Activated CD8-positive, alpha-beta T cell treated with anti-CD3 and anti-CD28 coated beads, Interleukin-2, amount 10 ng/mL, durations not matched to agents 7 days and 5 days (primary cell): ENCODE data around the gene C2orf72. TPM values are rescaled to one million over a fixed set of nuclear protein-coding genes. Genes with fewer than 3 reads are reported as not detected.
"Not testable (repeated sequence)": the region's sequence is repeated elsewhere in the genome, so short reads cannot be mapped to it uniquely, and the experiment has no call there.

ENCODE experiments used
- ATAC-seq: fragments of 150-1000 bp; cut with Tn5 transposase; one replicate; pipeline ENCODE4 v1.10.0; 2021; ENCODE audit warnings: moderate library complexity
- CTCF ChIA-PET: fragments of 350-600 bp; sonication (Branson Sonifier 250); formaldehyde crosslinking; loops from one replicate; lab custom pipeline; 2021; ENCODE audit warnings: antibody characterized with exemption; lab: Charles Lee
- POLR2A ChIA-PET: fragments of 350-600 bp; sonication (Branson Sonifier 250); formaldehyde crosslinking; loops from one replicate; lab custom pipeline; 2021; ENCODE audit warnings: antibody characterized with exemption; lab: Charles Lee
- DNase-seq: peaks from one replicate; pipeline ENCODE4 v3.0.0-alpha.2; 2020
- H3K27ac Mint-ChIP-seq: one replicate; pipeline ENCODE4 v1.8.0; 2021; ENCODE audit warnings: mild to moderate bottlenecking, mixed read lengths
- H3K27me3 Mint-ChIP-seq: one replicate; pipeline ENCODE4 v1.8.0; 2021; ENCODE audit warnings: low read depth, mixed read lengths
- H3K36me3 Mint-ChIP-seq: one replicate; pipeline ENCODE4 v1.8.0; 2021; ENCODE audit warnings: low read depth, mixed read lengths
- H3K4me1 Mint-ChIP-seq: one replicate; pipeline ENCODE4 v1.8.0; 2021; ENCODE audit warnings: low read depth, mixed read lengths
- H3K4me3 Mint-ChIP-seq: one replicate; pipeline ENCODE4 v1.8.0; 2021; ENCODE audit warnings: mild to moderate bottlenecking, mixed read lengths
- H3K9me3 Mint-ChIP-seq: one replicate; pipeline ENCODE4 v1.8.0; 2022; ENCODE audit warnings: mixed read lengths; ENCODE audit not compliant: insufficient read depth
- total RNA-seq, 2 experiments: library from RNA; stranded (reverse); gene quantifications; one replicate each; pipeline ENCODE4 v1.2.3, GENCODE V29; 2021

C2orf72 gene
- total RNA-seq, 2 experiments from 2014 or later: 0.16 to 0.34 TPM

DNA sequence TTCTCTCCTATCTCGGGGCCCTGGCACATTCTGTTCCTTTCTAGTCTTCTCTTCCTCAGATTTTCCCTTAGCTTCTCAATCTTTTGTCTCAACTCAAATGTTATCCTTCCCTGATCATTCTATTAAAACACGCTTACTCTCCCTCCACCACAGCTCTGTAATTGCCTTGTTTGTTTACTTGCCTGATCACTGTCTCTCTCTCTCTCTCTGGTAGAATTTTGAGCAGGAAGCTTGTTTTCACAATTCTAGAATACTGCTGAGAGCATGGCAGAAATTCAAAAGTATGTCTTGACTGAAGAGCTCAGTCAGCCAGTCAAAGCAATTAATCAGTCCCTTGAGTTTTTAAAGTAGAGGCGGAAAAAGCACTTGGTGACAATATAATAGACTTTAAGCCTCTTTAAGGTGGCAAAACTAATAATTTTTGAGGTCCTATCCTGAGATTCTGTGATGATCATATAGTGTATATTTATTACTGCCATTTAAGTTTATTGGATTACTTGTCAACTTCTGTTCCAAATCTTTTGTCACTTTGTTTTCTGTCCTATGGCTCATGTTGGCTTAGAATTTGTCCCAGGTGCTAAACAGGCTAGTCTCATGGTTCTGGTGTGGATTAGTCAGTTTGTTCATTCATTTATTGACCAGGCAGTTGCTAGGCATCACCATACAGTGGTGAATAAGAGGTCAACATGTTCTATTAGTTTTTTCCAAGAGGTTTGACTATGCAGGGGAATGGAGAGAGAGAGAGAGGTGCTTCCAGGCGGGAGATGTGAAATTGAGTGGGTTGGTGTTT is 21.6 kb downstream of the C2orf72 start:
- DNase-seq: no peak
- H3K27ac Mint-ChIP-seq: no peak overlapping the region
- ChIA-PET CTCF (interaction anchor here (1.1 to 1.9 kb wide), 4 partner anchors 26 to 235 kb away, joined by 3 to 10 read pairs (median 4); no protein-coding TSS in a partner anchor), POLR2A (no interaction called here)
- peaks cover 20% of the 10 kb centered on the region for H3K36me3 Mint-ChIP-seq
- H3K4me3 Mint-ChIP-seq: peak overlapping the region; percentile 95
- peaks cover 4% of the 10 kb centered on the region for H3K27me3 Mint-ChIP-seq
- H3K9me3 Mint-ChIP-seq: no peaks in the 10 kb centered on the region
- ATAC-seq: no peak
- H3K4me1 Mint-ChIP-seq: peaks cover 35% of the 10 kb centered on the region

DNA sequence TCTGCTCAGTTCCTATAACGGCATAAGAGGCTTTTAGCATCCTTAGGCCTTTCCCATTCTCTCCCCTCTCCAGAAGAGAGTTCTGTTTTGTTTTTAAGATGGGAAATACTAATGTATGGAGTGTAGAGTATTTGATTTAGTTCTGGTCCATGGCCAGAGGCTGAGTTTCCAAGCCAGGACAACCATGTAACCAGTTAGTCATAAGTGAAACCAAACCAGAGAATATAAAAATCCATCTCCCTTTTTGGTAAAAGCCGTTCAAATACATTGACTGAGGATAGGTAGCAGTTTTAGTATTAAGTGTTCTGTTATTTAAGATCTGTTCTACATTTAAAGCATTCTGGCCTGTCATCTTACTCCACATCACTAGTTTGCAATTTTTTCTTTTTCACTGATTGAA is 22.4 kb downstream of the C2orf72 start:
- Mint-ChIP-seq H3K27ac (no peak overlapping the region), H3K4me3 (no peak overlapping the region), H3K9me3 (no peaks in the 10 kb centered on the region), H3K27me3 (peaks cover 2% of the 10 kb centered on the region), H3K4me1 (peaks cover 31% of the 10 kb centered on the region), H3K36me3 (peaks cover 24% of the 10 kb centered on the region)
- no peak for DNase-seq
- no peak for ATAC-seq
- ChIA-PET POLR2A (no interaction called here), CTCF (interaction anchor here (1.9 kb wide), 1 partner anchor 235 kb away, joined by 10 read pairs; no protein-coding TSS in a partner anchor)

DNA sequence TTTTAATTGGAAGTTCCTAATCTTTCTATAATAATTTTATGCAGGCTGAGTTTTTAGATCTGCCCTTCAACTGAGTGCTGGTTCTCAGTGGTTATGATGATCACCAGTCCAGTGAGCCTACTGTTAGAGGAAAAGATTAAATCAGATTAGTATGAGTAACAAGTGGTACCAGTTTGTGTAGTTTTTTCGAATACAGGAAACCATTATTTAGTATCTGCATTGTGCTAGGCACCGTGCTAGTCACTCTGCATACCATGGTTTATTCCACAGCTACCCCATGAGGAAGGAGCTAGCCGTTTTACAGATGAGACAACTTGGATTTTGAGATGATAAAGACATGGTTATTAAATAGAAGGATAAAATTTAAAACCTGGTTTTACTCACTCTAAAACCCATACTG is 25.5 kb downstream of the C2orf72 start:
- POLR2A ChIA-PET: no interaction called here
- Mint-ChIP-seq H3K9me3 (no peaks in the 10 kb centered on the region), H3K27ac (no peak overlapping the region), H3K27me3 (no peaks in the 10 kb centered on the region), H3K36me3 (peaks cover 43% of the 10 kb centered on the region), H3K4me1 (peaks cover 26% of the 10 kb centered on the region), H3K4me3 (no peak overlapping the region)
- ATAC-seq (no peak), DNase-seq (no peak)
- CTCF ChIA-PET: interaction anchor here (2.4 kb wide), 1 partner anchor 10 kb away, joined by 10 read pairs; no protein-coding TSS in a partner anchor

DNA sequence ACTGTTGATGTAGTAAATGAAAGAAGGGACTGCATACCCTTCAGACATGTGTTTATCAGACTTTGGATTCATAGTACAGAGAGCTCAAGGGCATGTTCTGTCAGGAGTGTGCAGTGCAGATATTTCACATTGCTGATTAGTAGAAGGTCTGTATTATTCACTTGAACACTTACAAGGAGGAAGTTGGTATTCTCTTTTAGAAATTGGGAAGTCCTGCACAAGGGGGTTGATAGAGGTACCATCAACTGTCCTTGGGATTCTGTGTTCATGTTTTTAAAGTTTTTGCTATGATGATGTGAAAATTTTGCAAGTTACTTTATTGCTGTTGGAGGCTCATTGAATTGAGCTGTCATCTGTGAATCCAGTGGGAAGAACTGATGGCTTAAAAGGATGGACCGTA is 26.0 kb downstream of the C2orf72 start:
- Mint-ChIP-seq H3K4me3 (no peak overlapping the region), H3K27me3 (no peaks in the 10 kb centered on the region), H3K36me3 (peaks cover 48% of the 10 kb centered on the region), H3K9me3 (no peaks in the 10 kb centered on the region), H3K27ac (no peak overlapping the region), H3K4me1 (peaks cover 24% of the 10 kb centered on the region)
- no peak for ATAC-seq
- CTCF ChIA-PET: interaction anchor here (2.4 kb wide), 1 partner anchor 10 kb away, joined by 10 read pairs; no protein-coding TSS in a partner anchor
- DNase-seq: no peak
- POLR2A ChIA-PET: no interaction called here

DNA sequence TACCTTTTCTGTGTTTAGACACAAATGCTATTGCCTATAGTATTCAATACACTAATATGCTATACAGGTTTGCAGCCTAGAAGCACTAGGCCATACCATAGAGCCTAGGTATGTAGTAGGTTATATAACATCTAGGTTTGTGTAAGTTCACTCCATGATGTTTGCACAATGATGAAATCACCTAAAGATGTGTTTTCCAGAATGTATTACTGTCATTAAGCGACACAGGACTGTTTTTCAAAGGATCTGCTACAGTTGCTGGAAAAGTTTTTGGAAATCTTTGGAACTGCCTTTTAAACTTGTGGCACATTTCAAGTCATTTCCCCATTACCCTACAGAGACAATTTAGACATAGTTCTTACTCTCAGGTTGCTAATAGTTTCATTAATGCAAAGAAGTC is 28.6 kb downstream of the C2orf72 start:
- H3K27me3 Mint-ChIP-seq: no peaks in the 10 kb centered on the region
- ATAC-seq: no peak
- no peak for DNase-seq
- peaks cover 8% of the 10 kb centered on the region for H3K4me1 Mint-ChIP-seq
- H3K27ac Mint-ChIP-seq: no peak overlapping the region
- ChIA-PET POLR2A (no interaction called here), CTCF (no interaction called here)
- H3K4me3 Mint-ChIP-seq: no peak overlapping the region
- H3K9me3 Mint-ChIP-seq: no peaks in the 10 kb centered on the region
- H3K36me3 Mint-ChIP-seq: peaks cover 58% of the 10 kb centered on the region

DNA sequence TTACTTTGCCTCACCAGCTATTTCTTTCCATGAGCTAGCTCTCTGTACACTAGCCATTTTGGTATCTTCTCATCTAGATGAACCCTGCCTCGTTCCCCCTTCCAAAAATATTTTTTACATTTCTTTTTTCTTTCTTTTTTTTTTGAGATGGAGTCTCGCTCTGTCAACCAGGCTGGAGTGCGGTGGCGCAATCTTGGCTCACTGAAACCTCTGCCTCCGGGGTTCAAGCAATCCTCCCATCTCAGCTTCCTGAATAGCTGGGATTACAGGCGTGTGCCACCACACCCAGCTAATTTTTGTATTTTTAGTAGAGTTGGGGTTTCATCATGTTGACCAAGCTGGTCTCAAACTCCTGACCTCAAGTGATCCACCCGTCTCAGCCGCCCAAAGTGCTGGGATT is 30.2 kb downstream of the C2orf72 start:
- POLR2A ChIA-PET: interaction anchor here (0.6 kb wide), 1 partner anchor 197 kb away, joined by 6 read pairs; no protein-coding TSS in a partner anchor
- H3K36me3 Mint-ChIP-seq: peaks cover 54% of the 10 kb centered on the region
- DNase-seq, ATAC-seq, H3K4me3 Mint-ChIP-seq, H3K9me3 Mint-ChIP-seq, H3K27me3 Mint-ChIP-seq, H3K27ac Mint-ChIP-seq, H3K4me1 Mint-ChIP-seq: not testable (repeated sequence)
- CTCF ChIA-PET: interaction anchor here (1.0 to 2.1 kb wide), 3 partner anchors 15 to 175 kb away, joined by 3 to 6 read pairs (median 4); no protein-coding TSS in a partner anchor

DNA sequence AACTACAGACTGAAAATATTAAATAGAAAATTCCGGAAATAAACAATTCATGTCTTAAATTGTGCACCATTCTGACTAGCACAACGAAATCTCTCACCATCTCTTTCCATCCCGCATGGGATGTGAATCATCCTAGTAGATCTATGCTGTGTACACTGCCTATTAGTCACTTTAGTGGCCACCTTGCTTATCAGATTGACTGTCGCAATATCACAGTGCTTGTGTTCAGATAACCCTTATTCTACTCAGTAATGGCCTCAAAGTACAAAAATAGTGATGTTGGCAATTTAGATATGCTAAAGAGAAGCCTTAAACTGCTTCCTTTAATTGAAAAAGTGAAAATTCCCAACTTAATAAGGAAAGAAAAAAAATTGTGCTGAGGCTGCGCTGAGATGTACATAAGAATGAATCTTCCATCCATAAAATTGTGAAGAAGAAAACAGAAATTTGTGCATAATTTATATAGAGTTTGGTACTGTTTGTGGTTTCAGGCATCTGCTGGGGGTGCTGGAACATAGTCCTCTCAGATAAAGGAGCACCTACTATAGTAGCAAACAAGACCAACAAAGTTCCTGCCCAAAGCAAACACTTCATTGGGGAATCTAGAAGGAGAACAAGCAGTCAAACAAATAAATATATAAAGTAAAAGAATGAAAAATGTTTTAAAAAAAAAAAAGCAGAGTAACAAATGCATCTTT is 31.4 kb downstream of the C2orf72 start:
- H3K36me3 Mint-ChIP-seq: peaks cover 50% of the 10 kb centered on the region
- H3K27ac Mint-ChIP-seq: no peak overlapping the region
- H3K4me3 Mint-ChIP-seq: no peak overlapping the region
- H3K27me3 Mint-ChIP-seq: no peaks in the 10 kb centered on the region
- CTCF ChIA-PET: interaction anchor here (1.0 kb wide), 1 partner anchor 16 kb away, joined by 5 read pairs; no protein-coding TSS in a partner anchor
- POLR2A ChIA-PET: no interaction called here
- ATAC-seq (no peak), DNase-seq (no peak)
- H3K9me3 Mint-ChIP-seq: no peaks in the 10 kb centered on the region
- peaks cover 8% of the 10 kb centered on the region for H3K4me1 Mint-ChIP-seq

DNA sequence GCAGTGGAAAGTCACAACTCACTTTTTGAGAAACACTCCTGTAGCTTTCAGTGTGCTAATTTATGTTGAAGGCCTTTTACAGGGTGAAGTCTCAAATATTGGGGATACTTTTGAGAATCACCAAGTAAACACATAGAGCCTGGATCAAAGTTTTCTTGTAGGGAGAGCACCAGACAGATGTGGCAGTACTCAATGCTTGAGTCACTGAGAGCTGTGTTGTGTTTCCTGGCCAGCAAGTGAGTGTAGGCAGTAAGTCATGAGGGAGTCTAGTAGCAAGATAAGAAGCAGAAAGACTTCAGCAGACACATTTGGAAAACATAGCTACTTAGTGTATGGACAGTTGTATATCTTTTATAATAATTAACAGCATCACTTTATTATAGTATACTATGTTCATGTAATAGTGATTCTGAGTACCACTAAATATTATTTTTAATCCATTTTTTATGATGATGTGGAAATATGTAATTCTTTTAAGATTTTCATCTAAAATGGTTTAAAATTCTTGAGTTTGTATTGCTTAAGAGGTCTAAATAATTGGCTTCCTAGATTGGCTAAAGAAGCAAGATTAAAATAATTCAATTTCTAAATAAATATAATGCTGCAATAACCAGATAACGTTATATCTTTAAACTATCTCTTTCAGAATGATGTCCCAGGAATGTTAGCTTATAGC is 32.2 kb downstream of the C2orf72 start:
- Mint-ChIP-seq H3K27me3 (no peaks in the 10 kb centered on the region), H3K4me3 (no peak overlapping the region), H3K4me1 (peaks cover 8% of the 10 kb centered on the region), H3K36me3 (peaks cover 48% of the 10 kb centered on the region), H3K27ac (no peak overlapping the region), H3K9me3 (no peaks in the 10 kb centered on the region)
- POLR2A ChIA-PET: no interaction called here
- ATAC-seq: no peak
- DNase-seq: no peak
- CTCF ChIA-PET: interaction anchor here (1.0 to 1.4 kb wide), 3 partner anchors 13 to 17 kb away, joined by 3 to 5 read pairs (median 3); partner anchors contain the start of gene PSMD1

DNA sequence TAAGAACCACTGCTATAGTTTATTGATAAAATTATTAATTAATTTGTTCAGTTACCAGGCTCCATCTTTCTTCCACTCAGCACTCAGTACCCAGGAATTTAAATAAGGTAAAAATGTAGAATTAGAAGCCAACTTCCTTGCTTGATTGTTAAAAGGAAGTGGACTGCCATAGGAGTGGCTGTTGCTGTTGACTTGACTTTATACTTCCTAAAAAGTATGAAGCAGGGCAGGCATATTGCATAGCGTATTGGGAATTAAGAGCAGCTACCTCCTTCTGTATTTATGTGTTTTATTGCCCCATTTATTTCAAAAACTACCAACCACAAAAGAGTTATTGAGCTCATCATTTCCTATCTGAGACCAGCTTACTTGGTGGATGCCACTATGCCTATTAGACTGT is 47.2 kb downstream of the C2orf72 start:
- DNase-seq: no peak
- CTCF ChIA-PET: interaction anchor here (1.3 to 1.8 kb wide), 2 partner anchors 26 to 32 kb away, joined by 4 to 5 read pairs; no protein-coding TSS in a partner anchor
- no peak for ATAC-seq
- Mint-ChIP-seq H3K36me3 (peaks cover 50% of the 10 kb centered on the region), H3K4me3 (no peak overlapping the region), H3K27ac (no peak overlapping the region), H3K9me3 (no peaks in the 10 kb centered on the region), H3K27me3 (no peaks in the 10 kb centered on the region), H3K4me1 (no peaks in the 10 kb centered on the region)
- POLR2A ChIA-PET: no interaction called here

DNA sequence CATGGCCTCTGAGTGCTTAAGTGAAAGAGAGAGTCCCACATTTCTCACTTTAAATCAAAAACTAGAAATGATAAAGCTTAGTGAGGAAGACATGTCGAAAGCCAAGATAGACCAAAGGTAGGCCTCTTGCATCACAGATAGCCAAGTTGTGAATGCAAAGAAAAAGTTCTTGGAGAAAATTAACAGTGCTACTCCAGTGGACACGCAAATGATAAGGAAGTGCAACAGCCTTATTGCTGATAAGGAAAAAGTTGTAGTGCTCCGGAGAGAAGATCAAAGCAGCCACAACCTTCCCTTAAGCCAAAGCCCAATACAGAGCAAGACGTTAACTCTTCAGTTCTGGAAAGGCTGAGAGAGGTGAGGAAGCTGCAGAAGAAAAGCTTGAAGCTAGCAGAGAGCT is 51.4 kb downstream of the C2orf72 start:
- Mint-ChIP-seq H3K27ac (no peak overlapping the region), H3K9me3 (no peaks in the 10 kb centered on the region), H3K4me1 (no peaks in the 10 kb centered on the region), H3K36me3 (peaks cover 41% of the 10 kb centered on the region), H3K4me3 (no peak overlapping the region), H3K27me3 (no peaks in the 10 kb centered on the region)
- POLR2A ChIA-PET: no interaction called here
- CTCF ChIA-PET: no interaction called here
- DNase-seq: no peak
- no peak for ATAC-seq

DNA sequence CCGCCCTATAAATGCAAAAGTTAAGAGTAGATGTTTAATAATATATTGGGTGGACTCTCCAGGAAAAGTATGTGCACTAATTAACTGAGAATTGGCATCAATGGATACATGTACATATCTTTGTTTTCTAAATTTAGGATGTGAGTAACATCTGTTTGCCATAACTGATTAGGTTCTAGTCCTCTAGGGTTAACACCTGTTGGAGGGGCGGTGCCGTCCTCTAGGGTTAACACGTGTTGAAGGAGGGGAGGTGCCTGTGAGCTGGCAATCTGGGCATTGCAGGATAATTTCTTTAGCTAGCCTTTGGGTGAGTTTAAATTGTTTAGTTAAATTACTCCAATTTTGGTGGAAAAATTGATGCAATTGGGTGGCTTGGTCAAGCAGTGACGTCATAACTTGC is 56.6 kb downstream of the C2orf72 start:
- Mint-ChIP-seq H3K4me1 (no peaks in the 10 kb centered on the region), H3K4me3 (no peak overlapping the region), H3K9me3 (peaks cover 5% of the 10 kb centered on the region), H3K27me3 (no peaks in the 10 kb centered on the region), H3K27ac (no peak overlapping the region), H3K36me3 (peaks cover 62% of the 10 kb centered on the region)
- ATAC-seq (no peak), DNase-seq (no peak)
- POLR2A ChIA-PET: no interaction called here
- CTCF ChIA-PET: interaction anchor here (3.0 kb wide), 1 partner anchor 10 kb away, joined by 18 read pairs; no protein-coding TSS in a partner anchor
